DMS114 treated with DMSO at 0.1 percent for 48 hours (cell line): ENCODE results near the gene MRTFA.
"Not testable (repeated sequence)": the region's sequence is repeated elsewhere in the genome, so short reads cannot be mapped to it uniquely, and the experiment has no call there.

Experiments
- DNase-seq: peaks from one replicate; lab custom pipeline; 2025; ENCODE audit not compliant: unreplicated experiment; lab: John Stamatoyannopoulos, UW

Gene MRTFA

DNA sequence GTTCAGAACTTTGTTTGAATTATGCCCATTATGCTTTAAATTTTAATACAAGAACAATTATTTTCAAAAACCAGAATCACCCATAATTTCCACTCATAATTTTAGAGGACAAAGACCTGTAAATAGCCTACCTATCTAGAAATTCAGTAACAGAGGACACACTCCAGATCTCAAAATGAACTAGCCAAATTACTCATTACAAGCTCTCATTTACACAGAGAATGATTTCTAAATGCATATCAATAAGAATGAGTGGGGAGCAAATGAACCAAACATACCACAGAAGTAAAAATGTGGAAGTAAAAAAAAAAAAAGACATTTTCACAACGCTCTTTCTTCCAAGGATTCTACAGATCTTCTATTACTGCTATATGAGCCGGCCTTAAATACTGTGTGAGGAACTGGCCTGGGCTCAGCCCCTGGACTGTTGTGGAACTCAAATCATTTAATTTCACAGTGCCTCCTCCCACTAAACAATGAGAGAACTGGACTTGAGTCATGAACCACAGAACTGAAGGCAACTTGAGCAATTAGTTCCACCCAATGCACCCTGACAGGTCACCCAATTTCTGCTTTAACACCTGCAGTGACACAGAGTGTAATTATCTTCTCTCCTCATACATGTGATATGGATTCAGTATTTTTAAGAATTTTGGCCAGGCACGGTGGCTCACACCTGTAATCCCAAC lies 8.0 kb downstream of the MRTFA start:
- no peak for DNase-seq

- no peak for DNase-seq
These were observed 8.9 kb downstream of the MRTFA start for GRCh38 chr22:40627612-40628011.

GRCh38 chr22:40626851-40627250 lies 9.7 kb downstream of the MRTFA start:
- DNase-seq, result no peak

GRCh38 chr22:40625794-40626193 lies 10.7 kb downstream of the MRTFA start:
- DNase-seq, result not testable (repeated sequence)

- not testable (repeated sequence) for DNase-seq
These were observed 11.2 kb downstream of the MRTFA start for GRCh38 chr22:40625281-40625680.

DNA sequence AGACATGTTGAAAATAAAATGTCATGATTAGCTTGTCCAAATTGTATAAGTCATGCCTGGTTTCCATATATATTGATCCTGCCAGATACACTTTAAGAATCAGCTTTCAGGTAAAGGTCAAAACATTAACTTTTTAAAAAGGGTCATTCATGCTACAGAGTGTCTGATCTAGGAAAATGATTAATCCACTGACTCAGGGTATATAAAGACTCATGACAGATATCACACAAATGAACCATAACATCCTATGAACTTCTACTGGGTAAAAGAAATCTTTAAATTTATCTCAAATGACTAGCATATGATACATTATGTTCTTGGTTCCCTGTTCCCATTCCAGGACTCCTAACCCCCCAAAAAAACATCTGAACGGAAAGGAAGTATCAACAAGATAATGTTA lies 11.7 kb downstream of the MRTFA start:
- DNase-seq, result no peak

DNA sequence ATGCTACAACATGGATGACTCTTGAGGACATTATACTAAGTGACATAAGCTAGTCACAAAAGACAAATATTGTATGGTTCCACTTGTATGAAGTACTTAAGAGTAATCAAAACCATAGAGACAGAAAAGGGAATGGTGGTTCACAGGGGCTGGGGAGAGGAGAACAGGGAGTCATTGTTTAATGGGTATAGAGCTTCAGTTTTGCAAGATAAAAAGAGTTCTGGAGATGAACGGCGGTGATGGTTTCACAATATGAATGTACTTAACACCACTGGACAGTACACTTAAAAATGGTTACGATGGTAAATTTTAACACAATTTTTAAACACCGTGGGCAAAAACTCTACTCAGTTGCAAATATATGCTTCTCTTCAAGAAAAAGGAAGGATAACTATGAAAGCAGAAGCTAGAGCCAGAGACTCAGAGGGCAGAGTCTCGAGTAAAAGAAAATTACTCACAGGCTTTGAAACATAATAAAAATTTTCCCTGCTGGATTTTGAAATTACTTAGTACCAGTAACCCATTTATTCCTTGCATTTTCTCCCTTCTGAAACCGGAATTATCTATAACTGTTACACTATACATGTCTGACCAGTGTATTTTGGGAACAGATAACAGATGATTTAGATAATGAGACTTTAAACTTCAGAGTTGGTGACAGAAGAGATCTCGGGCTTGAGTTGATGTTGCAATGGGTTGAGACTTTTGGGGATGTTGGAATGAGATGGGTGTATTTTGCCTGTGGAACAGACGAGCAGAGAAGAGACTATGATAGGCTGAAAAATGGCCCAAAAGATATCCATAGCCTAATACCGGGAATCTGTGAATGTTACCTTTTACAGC lies 15.0 kb downstream of the MRTFA start:
- no peak for DNase-seq

DNA sequence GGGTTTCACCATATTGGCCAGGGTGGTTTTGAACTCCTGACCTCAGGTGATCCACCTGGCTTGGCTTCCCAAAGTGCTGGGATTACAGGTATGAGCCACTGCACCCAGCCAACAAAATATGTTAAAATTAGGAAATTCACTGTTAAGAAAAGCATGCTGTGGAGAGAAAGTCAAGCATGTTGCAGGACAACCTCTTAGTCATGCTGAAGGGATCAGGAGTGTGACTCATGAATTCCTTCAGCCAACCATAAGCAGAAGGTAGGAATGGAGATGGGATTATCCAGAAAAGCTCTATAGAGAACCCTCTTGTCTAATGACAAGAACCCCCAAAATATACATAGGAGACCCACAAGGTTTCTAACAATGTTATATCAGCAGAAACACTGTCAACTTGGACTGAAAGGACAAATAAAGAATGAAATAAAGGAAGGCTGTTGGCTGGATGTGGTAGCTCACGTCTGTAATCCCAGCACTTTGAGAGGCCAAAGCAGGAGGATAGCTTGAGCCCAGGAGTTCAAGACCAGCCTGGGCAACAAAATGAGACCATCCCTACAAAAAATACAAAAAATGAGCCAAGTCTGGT lies 16.0 kb downstream of the MRTFA start:
- no peak for DNase-seq

- DNase-seq, result no peak
These were observed 18.1 kb downstream of the MRTFA start for GRCh38 chr22:40618400-40618799.

- DNase-seq, result no peak
These were observed 19.9 kb downstream of the MRTFA start for GRCh38 chr22:40616578-40616977.

GRCh38 chr22:40613067-40613466 lies 23.5 kb downstream of the MRTFA start:
- no peak for DNase-seq

DNA sequence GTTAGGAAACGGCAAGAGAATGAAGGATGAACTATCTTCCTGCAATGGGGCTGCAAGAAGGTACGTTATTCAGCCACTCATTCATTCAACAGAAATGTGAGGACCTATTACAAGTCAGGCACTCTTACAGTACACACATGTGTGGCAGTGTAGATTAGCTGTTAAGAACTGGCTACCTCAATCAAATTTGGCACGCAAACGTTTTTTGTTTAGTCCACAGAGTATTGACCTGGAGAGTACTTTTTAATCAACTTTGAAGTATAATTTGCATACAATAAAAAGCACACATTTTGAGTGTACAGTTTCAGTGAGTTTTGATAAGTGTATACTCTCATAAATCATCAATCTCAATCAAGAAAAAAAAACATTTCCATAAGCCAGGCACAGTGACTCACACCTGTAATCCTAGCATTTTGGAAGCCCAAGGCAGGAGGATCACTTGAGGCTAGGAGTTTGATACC lies 24.2 kb downstream of the MRTFA start:
- no peak for DNase-seq

- no peak for DNase-seq
These were observed 24.9 kb downstream of the MRTFA start for GRCh38 chr22:40611606-40612005.

- DNase-seq, result no peak
These were observed 26.1 kb downstream of the MRTFA start for GRCh38 chr22:40610329-40610850.

DNA sequence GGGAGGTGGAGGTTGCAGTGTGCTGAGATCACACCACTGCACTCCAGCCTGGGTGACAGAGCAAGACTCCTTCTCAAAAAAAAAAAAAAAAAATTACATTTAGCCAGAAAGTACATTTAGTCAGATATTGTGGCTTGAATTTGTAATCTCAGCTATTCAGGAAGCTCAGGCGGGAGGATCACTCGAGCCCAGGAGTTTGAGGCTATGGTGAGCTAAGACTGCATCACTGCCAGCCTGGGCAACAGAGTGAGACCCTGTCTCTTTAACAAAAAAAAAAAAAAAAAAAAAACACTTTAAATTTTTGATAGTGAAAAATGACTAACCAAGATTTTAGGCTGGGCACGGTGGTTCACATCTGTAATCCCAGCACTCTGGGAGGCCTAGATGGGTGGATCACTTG lies 27.3 kb downstream of the MRTFA start:
- no peak for DNase-seq

DNA sequence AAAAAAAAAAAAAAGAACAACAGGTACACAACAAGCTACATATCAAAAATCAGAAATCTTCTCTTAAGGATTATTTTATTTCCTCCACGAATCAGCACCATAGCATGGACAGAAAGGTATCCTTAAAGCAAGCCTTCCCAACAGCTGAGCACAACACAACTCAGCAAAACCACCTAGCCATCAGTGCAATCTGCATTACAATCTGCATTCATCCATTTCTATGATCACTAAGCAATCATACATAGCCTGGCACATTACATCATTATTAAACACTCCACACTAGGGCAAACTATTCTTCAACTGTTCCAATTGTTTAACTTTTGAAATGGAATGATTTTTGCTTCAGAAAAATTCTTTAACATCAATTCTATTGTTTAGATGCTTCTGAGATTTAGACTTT lies 29.0 kb downstream of the MRTFA start:
- no peak for DNase-seq

GRCh38 chr22:40606306-40606705 lies 30.2 kb downstream of the MRTFA start:
- DNase-seq, result no peak

GRCh38 chr22:40605761-40606160 lies 30.8 kb downstream of the MRTFA start:
- DNase-seq, result no peak

GRCh38 chr22:40603088-40603605 lies 33.4 kb downstream of the MRTFA start:
- DNase-seq, result no peak

DNA sequence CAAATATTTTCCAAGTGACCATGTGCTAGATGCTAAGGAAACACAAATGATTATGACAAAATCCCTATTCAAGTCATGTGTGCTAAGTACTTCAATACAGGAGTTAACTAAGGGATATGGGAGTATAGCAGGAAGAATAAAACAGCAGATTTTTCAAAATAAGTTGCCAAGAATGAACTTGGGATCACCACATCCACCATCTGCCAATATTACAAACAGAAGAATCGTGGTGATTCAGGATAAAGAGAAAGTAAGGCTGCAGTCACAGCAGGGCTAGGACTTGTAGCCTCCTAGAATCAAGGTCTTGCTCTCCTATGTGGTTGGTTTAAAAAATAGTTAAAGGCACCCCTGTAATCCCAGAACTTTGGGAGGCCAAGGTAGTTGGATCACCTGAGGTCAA lies 34.3 kb downstream of the MRTFA start:
- DNase-seq, result no peak

DNA sequence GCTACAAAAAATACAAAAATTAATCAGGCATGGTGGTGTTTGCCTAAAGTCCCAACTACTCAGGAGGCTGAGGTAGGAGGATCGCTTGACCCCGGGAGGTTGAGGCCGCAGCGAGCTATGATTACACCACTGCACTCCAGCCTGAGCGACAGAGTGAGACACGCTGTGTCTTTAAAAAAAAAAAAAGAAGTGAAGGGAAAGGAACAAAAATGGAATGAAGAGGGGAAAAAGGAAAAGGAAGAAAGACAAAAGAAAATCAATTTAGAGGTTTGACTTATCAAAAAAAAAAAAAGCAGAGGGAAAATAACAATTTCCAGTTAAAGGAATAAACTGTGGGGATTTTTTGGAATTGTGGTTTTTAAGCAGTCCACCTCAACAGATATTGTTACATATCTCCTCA lies 36.8 kb downstream of the MRTFA start:
- no peak for DNase-seq

DNA sequence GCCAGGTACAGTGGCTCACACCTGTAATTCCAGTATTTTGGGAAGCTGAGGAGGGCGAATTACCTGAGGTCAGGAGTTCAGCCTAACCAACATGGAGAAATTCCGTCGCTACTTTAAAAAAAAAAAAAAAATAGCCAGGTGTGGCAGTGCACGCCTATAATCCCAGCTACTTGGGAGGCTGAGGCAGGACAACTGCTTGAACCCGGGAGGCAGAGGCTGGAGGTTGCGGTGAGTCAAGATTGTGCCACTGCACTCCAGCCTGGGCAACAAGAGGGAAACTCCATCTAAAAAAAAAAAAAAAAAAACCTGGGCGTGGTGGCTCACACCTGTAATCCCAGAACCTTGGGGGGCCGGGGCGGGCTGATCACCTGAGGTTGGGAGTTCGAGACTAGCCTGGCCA lies 37.8 kb downstream of the MRTFA start:
- DNase-seq, result not testable (repeated sequence)
